Mesenteric fat pad (tissue), 1 donor: ENCODE results near the gene TMEM266. TPM values are rescaled to one million over a fixed set of nuclear protein-coding genes. Genes with fewer than 3 reads are reported as not detected.

Experiments
- DNase-seq: peaks from one replicate; pipeline ENCODE4 v3.0.0-alpha.2; 2020; ENCODE audit warnings: low spot score
- total RNA-seq: library from RNA; stranded (reverse); fragmentation: NEBNext Ultra II Directional; extraction: Animal tissue kit (Norgen Biotek cat#: 25700); gene quantifications from one replicate; pipeline ENCODE4 v1.2.1, GENCODE V29; 2021
- donor health status: DM: yes; HTN: yes; CAD: no.

Gene TMEM266
- total RNA-seq, 1 donor from 2014 or later = 0.19 TPM

DNA sequence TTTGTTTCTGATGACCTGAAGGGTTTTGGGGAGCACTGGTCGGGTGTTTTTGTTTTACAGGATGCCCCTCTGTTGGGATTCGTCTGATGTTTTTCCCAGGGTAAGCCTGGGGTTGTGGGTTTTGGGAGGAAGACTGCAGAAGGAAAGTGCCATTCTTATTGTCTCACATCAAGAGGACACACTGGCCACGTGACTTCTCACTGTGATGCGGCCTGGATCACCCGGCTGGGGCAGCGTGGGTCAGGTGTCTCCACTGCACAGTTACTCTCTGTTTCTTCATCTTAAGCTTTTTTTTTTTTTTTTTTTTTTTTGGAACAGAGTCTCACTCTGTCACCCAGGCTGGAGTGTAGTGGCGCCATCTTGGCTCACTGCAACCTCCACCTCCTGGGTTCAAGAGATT is 120.5 kb downstream of the TMEM266 start:
- DNase-seq = no peak

DNA sequence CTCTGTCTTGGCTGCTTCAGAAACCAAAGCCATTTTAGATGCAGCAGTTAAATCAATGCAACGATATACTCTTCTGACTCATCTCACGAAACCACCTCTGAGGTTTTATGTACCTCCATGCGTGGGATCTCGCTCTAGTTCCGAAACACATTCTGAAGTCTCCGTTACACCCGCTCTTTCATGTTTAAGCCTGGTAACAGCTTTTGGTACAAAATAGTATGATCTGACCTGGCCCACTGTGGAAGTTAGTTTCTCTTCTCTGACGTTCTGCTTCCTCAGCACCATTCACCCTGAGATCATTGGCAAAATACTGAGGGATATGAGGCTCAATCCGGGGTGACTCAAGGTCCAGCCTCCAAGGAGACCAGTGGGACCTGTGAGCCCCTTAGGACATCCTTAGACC is 121.9 kb downstream of the TMEM266 start:
- DNase-seq = no peak

- DNase-seq = no peak
These were observed 124.3 kb downstream of the TMEM266 start for GRCh38 chr15:76183930-76184649.

DNA sequence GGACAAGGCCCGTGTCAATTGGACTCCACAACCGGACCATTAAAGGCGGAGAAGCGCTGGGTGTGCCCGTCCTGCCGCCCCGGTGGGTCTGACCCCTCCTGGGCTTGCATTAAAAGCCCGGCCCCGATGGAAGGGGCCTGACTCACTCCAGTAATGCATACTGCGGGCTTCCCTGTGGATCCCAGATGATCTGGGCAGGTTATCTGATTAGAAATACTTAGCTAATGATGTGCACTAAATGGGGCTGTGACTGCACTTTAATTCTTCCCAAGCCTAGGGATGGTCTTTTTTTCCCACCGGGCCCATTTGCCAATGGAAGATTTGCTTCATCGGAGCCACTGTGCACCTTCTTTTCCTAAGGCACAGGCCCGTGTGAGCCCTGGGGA is 124.9 kb downstream of the TMEM266 start:
- no peak for DNase-seq

- no peak for DNase-seq
These were observed 125.9 kb downstream of the TMEM266 start for GRCh38 chr15:76185716-76186115.

- DNase-seq = no peak
These were observed 127.4 kb downstream of the TMEM266 start for GRCh38 chr15:76187163-76187562.

DNA sequence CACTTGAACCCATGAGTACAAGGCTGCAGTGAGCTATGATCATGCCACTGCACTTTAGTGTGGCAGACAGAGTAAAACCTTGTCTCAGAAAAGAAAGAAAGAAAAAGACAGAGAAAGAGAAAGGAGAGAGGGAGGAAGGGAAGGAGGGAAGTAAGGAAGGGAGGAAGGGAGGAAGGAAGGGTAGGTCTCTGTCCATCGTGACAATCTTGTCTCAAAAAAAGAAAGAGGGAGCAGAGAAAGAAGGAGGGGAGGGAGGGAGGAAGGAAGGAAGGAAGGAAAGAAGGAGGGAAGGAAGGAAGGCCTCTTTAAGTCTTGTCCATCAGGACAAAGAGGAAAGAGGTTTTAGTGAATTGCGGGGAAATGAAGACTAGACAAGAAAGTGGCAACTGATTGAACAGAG is 129.3 kb downstream of the TMEM266 start:
- DNase-seq = no peak

- DNase-seq = no peak
These were observed 130.3 kb downstream of the TMEM266 start for GRCh38 chr15:76190070-76190564.

DNA sequence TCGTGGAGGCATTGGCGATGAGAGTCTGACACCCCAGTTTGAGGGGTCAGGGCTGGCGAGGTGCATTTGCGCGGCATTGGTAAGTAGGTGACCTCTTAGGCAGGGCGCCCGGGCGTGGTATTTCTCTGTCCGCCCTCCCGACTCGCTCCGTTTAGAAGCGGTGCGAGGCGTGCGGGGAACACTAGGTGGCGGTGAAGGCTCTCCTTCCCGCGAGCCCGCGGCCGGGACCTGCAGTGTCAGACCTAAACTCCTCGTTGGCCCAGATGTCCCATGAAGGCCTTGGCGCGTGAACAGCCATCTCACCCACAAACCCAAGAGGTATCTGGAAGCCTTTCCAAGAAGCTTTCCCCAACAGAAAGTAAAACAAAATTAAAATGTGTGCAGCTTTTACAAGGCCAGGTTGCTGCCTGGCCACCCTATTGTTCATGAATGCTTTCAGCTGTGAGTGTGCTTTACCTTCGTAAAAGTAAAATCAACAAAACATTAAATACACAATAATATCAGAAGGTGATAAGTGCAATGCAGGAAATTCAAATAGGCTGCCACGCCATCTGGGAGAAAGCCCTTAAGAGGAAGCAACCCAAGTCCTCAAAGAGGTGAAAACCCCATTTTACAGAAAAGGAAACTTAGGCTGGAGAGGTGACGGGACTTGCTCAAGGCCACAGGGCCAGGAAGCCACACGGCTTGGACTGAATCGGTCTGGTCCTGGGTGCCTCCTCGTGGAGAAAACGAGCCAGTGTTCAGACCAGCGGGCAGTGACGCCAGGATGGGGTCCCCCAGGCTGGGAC is 131.2 kb downstream of the TMEM266 start:
- no peak for DNase-seq

GRCh38 chr15:76191539-76192244 is 131.9 kb downstream of the TMEM266 start:
- DNase-seq = no peak

DNA sequence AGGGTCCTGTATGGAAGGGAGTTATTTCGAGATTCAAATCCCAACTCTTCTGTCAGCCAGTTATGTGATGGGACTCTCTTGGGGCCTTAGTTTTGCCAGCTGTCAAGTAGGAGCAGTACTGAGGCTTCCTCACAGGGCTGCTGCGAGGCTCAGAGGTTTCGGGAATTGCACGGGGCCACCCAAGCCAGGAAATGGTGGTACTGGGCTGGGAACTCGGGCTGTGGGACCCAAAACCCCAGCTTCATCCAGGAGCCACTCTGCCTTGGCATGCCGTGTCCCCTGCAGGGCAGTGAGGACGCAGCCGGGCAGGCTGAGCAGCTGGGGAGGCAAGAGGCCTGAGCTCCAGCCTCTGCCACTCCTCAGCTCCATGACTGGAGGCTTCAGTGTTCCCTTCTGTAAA is 132.9 kb downstream of the TMEM266 start:
- no peak for DNase-seq

GRCh38 chr15:76193934-76194333 is 134.1 kb downstream of the TMEM266 start:
- DNase-seq = no peak

GRCh38 chr15:76195506-76196268 is 135.9 kb downstream of the TMEM266 start:
- DNase-seq = no peak

- DNase-seq = no peak
These were observed 136.8 kb downstream of the TMEM266 start for GRCh38 chr15:76196269-76197231.

- DNase-seq = peak; percentile 75
These were observed 138.1 kb downstream of the TMEM266 start for GRCh38 chr15:76197703-76198455.

DNA sequence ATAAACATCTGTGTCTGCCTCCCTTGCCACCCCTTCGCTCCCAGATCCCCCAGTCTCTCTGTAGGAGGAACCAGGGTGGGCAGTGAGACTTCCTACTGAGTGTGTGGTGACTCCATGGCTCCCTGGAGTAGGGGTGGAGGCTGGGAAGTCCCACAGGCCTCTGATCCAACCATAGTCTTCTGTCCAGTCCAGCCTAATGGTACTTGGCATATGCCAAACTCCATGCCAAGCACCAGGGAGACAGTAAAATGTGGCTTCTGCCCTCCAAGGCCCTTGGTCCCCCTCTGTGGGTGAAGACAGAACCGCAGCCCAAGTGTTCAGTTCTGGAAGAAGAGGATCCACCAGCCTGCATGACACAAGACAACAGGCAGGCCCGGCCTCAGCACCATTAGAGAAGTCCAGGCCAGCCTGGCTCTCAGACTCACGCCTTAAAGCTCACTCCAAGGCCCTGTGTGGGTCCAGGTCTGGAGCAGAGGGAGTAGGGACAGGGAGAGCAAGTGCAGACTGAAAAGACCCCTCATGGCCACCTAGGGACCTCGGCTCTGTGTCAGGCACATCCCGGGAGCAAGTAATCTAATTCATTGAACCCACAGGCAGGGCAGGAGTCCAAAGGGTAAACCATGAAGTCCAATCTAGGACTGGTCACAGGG is 138.8 kb downstream of the TMEM266 start:
- peak; percentile 77 for DNase-seq

DNA sequence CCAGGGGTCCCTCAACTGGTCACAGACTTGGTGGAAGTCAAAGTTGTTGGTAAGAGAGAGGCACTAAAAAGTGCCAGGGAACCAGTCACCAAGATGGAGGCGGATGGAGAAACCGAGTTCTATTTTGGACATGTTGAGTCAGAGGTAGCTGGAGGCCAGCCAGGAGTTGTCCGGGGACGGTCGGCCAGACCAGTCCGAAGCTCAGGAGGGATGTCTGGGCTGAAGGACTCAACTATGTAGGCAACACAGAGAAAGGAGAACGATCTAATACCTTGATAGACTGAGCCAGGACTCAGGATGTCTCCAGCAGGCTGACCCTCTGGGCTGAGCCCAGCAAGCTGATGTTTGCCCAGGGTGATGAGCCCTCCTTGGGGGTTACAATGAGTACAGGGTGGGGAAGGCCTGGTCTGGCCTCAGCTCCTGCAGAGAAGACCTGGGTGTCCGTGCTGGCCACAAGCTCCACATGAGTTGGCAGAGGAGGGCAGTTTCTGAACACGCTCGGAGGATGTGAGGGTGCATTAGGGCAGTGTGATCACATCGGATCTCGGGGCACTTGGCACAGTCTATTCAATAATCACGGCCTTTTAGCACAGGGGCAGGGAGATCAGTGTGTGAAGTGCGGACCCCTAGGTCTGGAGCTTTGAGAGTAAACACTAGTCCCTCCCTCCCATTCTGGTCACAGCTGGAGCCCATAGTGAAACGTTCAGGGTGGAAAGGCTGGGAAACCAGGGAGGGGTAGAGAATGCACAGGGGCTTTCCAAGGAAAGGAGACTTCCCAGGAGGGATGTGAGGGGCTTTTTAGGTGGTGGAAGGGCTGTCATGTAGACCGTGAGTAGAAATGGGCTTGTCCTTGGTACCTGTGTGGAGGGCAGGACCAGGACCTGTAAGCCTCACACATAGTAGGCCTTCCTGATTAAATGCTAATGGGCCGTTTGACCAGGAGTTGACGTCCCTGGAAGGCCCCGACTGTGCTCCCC is 139.6 kb downstream of the TMEM266 start:
- DNase-seq = peak; percentile 91
